Measurements from ENCODE around the gene MT1X. TPM values are rescaled to one million over a fixed set of nuclear protein-coding genes. Genes with fewer than 3 reads are reported as not detected.

The MT1X gene
- total RNA-seq, 2 experiments from 2014 or later = 17.1 to 21.2 TPM

DNA sequence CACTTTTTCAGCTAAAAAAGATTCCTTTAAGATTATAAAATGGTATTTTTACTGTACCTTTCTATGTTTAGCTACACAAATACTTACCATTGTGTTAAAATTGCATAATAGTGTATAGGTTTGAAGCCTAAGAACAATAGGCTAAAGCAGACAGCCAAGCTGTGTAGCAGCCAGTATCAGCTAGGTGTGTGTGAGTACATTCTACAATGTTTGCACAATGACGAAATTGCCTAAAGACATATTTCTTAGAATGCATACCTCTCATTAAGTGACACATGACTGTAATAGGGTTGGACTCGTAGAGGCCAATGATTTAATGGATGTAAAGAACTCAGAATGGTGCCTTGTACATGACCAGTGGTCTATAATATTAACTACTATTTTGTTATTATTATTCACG lies 32.5 kb upstream of the MT1X start:
- peaks cover 6% of the 10 kb centered on the region for H3K4me1 ChIP-seq (ENCODE audit: insufficient read depth, low read length, poor library complexity, severe bottlenecking)
- no peaks in the 10 kb centered on the region for H4K20me1 ChIP-seq (ENCODE audit: insufficient read depth, low read length)
- DNase-seq (ENCODE audit: low spot score) = no peak
- no peak overlapping the region for H2AFZ ChIP-seq (ENCODE audit: low read length)
- no peak overlapping the region for H3K4me2 ChIP-seq (ENCODE audit: low read length)
- H3K27ac ChIP-seq (ENCODE audit: low read depth, low read length, poor library complexity, severe bottlenecking) = no peak overlapping the region
- POLR2A ChIA-PET = no interaction called here
- TF ChIP-seq EZH2phosphoT487 (IDR thresholded peaks at IDR 0.05; ENCODE audit: borderline replicate concordance, low read depth, low read length) (no peak), CTCF (conservative IDR thresholded peaks at IDR 0.05; ENCODE audit: low read length) (no peak)
- CTCF ChIA-PET (ENCODE audit: unreplicated experiment) = no interaction called here
- H3K9me2 ChIP-seq (ENCODE audit: insufficient read depth, low read length) = no peaks in the 10 kb centered on the region
- H3K79me2 ChIP-seq (ENCODE audit: insufficient read depth, low read depth, low read length) = no peaks in the 10 kb centered on the region
- no TSS peak for BruUV-seq (replicated peaks)
- H3K9me3 ChIP-seq (ENCODE audit: low read length) = no peaks in the 10 kb centered on the region
- intact Hi-C loops (cut with micrococcal nuclease; ENCODE audit: unreplicated experiment) = no loop called here
- H3K36me3 ChIP-seq (ENCODE audit: insufficient read depth, low read length) = no peaks in the 10 kb centered on the region
- H3K4me3 ChIP-seq (ENCODE audit: low read depth, low read length, poor library complexity, severe bottlenecking) = no peak overlapping the region

DNA sequence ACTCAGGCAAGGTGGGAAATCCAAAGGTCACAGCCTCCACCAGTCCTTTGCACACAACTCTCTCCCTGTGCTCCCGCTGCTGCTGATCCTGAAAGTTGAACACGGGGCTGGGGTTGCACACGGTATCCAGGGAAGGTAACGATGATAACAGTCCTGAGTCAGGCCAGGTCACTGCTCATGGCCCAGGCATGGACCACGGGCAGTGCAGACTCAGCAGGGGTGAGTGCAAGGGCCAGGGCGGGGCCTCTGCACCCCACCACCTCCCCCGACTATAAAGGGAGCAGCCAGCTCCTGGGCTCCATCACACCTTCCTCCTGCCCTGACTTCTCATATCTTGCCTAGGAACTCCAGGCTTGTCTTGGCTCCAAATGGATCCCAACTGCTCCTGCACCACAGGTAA lies 30.7 kb upstream of the MT1X start, which contains the start of gene MT1B:
TSS of gene MT1B (plus strand) at position 301 of the 400 bp plus-strand sequence. CDS start at position 369, 68 bp downstream.
- H3K27ac ChIP-seq (ENCODE audit: low read depth, low read length, poor library complexity, severe bottlenecking) = no peak within 1 kb of the TSS
- no peaks in the 10 kb centered on the region for H3K9me2 ChIP-seq (ENCODE audit: insufficient read depth, low read length)
- no peaks in the 10 kb centered on the region for H3K79me2 ChIP-seq (ENCODE audit: insufficient read depth, low read depth, low read length)
- ChIA-PET POLR2A (no interaction called here), CTCF (ENCODE audit: unreplicated experiment) (no interaction called here)
- H3K9me3 ChIP-seq (ENCODE audit: low read length) = no peaks in the 10 kb centered on the region
- intact Hi-C loops (cut with micrococcal nuclease; ENCODE audit: unreplicated experiment) = no loop called here
- no peaks in the 10 kb centered on the region for H4K20me1 ChIP-seq (ENCODE audit: insufficient read depth, low read length)
- H3K36me3 ChIP-seq (ENCODE audit: insufficient read depth, low read length) = no peaks in the 10 kb centered on the region
- H3K4me1 ChIP-seq (ENCODE audit: insufficient read depth, low read length, poor library complexity, severe bottlenecking) = peaks cover 6% of the 10 kb centered on the region
- no peak within 1 kb of the TSS for H2AFZ ChIP-seq (ENCODE audit: low read length)
- no peak within 1 kb of the TSS for H3K4me2 ChIP-seq (ENCODE audit: low read length)
- no peak for DNase-seq (ENCODE audit: low spot score)
- H3K4me3 ChIP-seq (ENCODE audit: low read depth, low read length, poor library complexity, severe bottlenecking) = no peak within 1 kb of the TSS
- no peak for TF ChIP-seq EZH2phosphoT487 (IDR thresholded peaks at IDR 0.05; ENCODE audit: borderline replicate concordance, low read depth, low read length)
- TF ChIP-seq CTCF (conservative IDR thresholded peaks at IDR 0.05; ENCODE audit: low read length) = no peak
- BruUV-seq (replicated peaks) = no TSS peak

DNA sequence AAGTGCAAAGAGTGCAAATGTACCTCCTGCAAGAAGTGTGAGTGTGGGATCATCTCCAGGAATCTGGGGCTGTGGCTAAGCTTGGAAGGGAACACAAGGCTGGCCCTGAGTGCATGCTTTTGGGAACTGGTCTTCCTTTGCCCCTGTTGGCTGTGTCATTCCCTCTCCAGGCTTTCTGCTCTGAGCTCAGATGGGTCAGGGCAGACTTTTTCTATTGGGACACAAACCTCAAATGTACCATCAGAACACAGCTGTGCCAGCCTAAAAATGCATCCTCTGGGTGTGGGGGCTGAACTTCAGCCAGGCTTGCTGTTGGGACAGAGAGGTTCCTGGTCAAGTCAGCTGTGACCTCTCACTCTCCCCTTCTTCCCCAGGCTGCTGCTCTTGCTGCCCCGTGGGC lies 29.7 kb upstream of the MT1X start:
- H3K4me3 ChIP-seq (ENCODE audit: low read depth, low read length, poor library complexity, severe bottlenecking) = no peak overlapping the region
- TF ChIP-seq EZH2phosphoT487 (IDR thresholded peaks at IDR 0.05; ENCODE audit: borderline replicate concordance, low read depth, low read length) (no peak), CTCF (conservative IDR thresholded peaks at IDR 0.05; ENCODE audit: low read length) (no peak)

More for the DNA sequence above, 29.7 kb upstream of the MT1X start:
- Histone ChIP-seq H3K36me3 (ENCODE audit: insufficient read depth, low read length) (no peaks in the 10 kb centered on the region), H3K79me2 (ENCODE audit: insufficient read depth, low read depth, low read length) (no peaks in the 10 kb centered on the region), H4K20me1 (ENCODE audit: insufficient read depth, low read length) (no peaks in the 10 kb centered on the region), H3K27ac (ENCODE audit: low read depth, low read length, poor library complexity, severe bottlenecking) (no peak overlapping the region), H3K4me2 (ENCODE audit: low read length) (no peak overlapping the region), H2AFZ (ENCODE audit: low read length) (no peak overlapping the region), H3K9me2 (ENCODE audit: insufficient read depth, low read length) (no peaks in the 10 kb centered on the region), H3K4me1 (ENCODE audit: insufficient read depth, low read length, poor library complexity, severe bottlenecking) (peaks cover 6% of the 10 kb centered on the region), H3K9me3 (ENCODE audit: low read length) (no peaks in the 10 kb centered on the region)
- ChIA-PET POLR2A (no interaction called here), CTCF (ENCODE audit: unreplicated experiment) (no interaction called here)
- no TSS peak for BruUV-seq (replicated peaks)
- no peak for DNase-seq (ENCODE audit: low spot score)
- intact Hi-C loops (cut with micrococcal nuclease; ENCODE audit: unreplicated experiment) = no loop called here

Measured in OCI-LY7 (cell line).